Cardiac fibroblast (primary cell): ENCODE results near the gene FAM13A.

ENCODE experiments used
- DNase-seq, 2 donors: peaks; one replicate each; pipeline versions ENCODE4 v3.0.0 to v3.0.0-alpha.2; 2010; ENCODE audit warnings: low read depth in 2 of 2
- H3K4me3 ChIP-seq, 2 donors: replicated peaks in 1 of 2; 1 replicate in 1 of 2; 2 replicates in 1 of 2; pipeline ENCODE4 v1.5.1; 2011; ENCODE audit warnings: low read depth in 2 of 2, low read length in 2 of 2, mild to moderate bottlenecking in 2 of 2, moderate library complexity in 1 of 2
- TF ChIP-seq, protein P1 (sequence below): IDR thresholded peaks from one replicate; pipeline ENCODE4 v1.5.1; 2011; ENCODE audit warnings: low read depth, mild to moderate bottlenecking, low read length, inconsistent platforms

Gene FAM13A

GRCh38 chr4:88827442-88827841 lies 229.5 kb downstream of the FAM13A start:
- TF ChIP-seq, protein P1, sequence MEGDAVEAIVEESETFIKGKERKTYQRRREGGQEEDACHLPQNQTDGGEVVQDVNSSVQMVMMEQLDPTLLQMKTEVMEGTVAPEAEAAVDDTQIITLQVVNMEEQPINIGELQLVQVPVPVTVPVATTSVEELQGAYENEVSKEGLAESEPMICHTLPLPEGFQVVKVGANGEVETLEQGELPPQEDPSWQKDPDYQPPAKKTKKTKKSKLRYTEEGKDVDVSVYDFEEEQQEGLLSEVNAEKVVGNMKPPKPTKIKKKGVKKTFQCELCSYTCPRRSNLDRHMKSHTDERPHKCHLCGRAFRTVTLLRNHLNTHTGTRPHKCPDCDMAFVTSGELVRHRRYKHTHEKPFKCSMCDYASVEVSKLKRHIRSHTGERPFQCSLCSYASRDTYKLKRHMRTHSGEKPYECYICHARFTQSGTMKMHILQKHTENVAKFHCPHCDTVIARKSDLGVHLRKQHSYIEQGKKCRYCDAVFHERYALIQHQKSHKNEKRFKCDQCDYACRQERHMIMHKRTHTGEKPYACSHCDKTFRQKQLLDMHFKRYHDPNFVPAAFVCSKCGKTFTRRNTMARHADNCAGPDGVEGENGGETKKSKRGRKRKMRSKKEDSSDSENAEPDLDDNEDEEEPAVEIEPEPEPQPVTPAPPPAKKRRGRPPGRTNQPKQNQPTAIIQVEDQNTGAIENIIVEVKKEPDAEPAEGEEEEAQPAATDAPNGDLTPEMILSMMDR: no peak
- H3K4me3 ChIP-seq: no peak overlapping the region
- no peak for DNase-seq

GRCh38 chr4:88826771-88827170 lies 230.2 kb downstream of the FAM13A start:
- no peak overlapping the region for H3K4me3 ChIP-seq
- DNase-seq: no peak
- TF ChIP-seq, protein P1: no peak

DNA sequence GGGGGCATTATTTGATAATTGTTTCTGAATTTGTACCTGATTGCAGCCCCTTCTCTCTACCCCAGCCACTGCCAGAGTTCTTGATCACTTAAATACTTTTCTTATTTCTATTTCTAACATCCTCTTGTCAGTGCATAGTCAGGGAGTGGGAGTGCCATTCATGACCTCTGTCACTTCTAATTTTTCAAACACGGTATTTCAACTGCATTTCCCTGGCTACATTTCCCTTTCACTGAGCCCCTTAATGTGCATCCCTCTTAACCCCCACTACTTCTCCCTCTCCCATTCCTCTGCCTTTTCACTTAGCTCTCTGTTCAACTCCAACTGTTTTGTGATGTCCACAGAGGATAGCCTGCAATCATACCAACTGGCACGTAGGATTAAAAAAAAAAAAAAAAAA lies 231.1 kb downstream of the FAM13A start:
- DNase-seq: no peak
- H3K4me3 ChIP-seq: no peak overlapping the region
- TF ChIP-seq, protein P1: no peak

DNA sequence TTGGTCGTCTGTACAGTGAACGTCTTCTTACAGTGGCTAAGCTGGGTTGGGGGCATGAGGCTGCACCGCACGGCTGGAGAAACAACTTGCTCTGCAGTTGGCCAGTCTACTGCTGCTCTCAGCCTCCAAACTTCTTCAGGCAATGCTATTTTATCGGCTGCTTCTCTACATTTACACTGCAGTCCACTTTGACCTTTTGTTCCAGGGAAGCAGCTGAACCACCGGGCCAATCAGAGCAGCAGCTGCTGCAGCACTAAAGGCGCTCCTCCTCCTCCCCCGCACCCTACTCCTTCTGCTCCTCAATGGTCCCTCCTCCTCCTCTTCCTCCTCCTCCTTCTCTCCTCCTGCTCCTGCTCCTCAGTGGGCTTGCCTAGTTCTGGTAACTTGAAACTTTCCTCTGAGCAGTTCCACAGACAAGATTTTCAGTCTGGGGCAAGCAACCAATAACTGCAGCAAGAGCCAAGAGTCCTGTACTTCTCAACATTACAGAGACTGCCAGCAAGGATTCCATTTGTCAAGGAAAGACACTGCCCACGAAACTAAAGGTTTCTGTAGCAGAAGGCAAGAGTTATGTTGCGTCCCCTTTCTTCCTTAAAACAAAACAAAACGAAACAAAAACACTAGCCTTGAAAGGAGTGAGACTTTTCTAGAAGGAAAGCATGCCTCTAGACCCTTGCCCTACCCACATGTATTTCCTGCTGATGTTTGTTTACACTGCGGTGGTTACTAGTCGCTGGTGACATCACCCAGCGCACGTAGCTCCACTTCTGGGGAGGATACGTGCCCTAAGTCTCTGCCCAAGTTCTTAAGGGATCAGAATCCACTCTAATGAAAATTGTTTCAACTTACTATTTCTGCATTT lies 233.7 kb downstream of the FAM13A start:
- peak; percentile 95 to 99 for DNase-seq
- TF ChIP-seq, protein P1: no peak
- peak overlapping the region; percentile 54 to 61 for H3K4me3 ChIP-seq

- TF ChIP-seq, protein P1: no peak
- DNase-seq: no peak
- H3K4me3 ChIP-seq: peak overlapping the region; percentile 54 to 61
These were observed 234.8 kb downstream of the FAM13A start for GRCh38 chr4:88822034-88822789.

- H3K4me3 ChIP-seq: peak overlapping the region in 1 of 2 donors; percentile 61
- DNase-seq: no peak
- TF ChIP-seq, protein P1: no peak
These were observed 235.5 kb downstream of the FAM13A start for GRCh38 chr4:88821522-88821921.
